Stimulated activated CD4-positive, alpha-beta T cell treated with anti-CD3 and anti-CD28 coated beads, Interleukin-1b, Interleukin-23, amount 100 ng/mL, for 24 hours (primary cell): Measurements from ENCODE around the gene CHRDL2.
"Not testable (repeated sequence)": the region's sequence is repeated elsewhere in the genome, so short reads cannot be mapped to it uniquely, and the experiment has no call there.

ENCODE experiments used
- DNase-seq, 4 experiments: peaks; one replicate each; pipeline ENCODE4 v3.0.0-alpha.2; 2020; ENCODE audit warnings: low read depth in 4 of 4, low spot score in 1 of 4

The CHRDL2 gene

DNA sequence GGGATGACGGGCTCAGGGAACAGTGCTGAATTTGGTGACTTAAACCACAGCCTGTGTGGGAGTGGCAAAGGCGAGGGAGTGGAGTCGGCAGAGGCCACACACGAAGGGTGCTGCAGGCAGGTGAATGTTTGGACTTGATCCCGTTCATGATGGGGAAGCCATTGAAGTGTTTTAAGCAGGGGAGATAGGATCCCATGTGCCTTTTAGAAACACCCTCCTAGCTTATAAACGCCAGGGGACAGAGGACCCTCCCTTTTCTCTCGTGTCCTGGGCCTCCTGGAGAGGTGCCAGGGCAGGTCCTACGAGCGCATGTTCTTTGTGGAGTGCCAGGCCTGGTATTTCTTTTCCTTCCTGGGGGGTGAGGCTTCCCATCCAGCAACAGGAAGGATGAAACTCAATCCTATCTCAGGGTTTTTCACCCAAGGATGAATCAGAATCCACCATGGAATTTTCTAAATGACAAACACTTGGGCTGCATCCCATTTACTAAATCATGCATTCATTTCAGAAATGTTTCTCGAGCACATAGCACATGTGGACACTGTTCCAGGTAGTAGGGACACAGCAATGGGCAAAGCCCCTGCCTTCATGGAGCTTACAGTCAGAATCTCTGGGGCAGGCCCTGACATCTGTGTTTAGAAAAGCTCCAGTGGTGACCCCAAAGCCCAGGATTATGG is 59.6 kb downstream of the CHRDL2 start:
- no peak for DNase-seq

DNA sequence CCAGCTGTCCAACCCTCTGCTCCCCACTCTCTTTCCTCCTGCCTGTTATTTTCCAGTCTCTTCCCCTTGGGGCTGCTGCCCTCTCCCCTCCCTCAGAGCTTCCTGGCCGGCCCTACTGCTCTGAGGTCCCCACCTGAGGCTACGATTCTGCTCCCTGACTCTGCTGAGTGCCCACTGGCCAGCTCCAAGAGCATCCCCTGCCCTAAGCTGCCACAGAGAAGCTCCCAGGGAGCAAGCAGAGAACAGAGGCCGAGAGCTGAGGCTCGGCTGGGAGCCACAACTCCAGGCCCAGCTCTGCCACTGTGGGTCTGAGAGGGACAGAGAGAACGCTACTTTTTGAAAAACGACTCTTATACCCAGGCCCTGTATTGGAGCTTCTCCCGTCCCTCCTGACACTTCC is 61.1 kb downstream of the CHRDL2 start:
- no peak for DNase-seq

DNA sequence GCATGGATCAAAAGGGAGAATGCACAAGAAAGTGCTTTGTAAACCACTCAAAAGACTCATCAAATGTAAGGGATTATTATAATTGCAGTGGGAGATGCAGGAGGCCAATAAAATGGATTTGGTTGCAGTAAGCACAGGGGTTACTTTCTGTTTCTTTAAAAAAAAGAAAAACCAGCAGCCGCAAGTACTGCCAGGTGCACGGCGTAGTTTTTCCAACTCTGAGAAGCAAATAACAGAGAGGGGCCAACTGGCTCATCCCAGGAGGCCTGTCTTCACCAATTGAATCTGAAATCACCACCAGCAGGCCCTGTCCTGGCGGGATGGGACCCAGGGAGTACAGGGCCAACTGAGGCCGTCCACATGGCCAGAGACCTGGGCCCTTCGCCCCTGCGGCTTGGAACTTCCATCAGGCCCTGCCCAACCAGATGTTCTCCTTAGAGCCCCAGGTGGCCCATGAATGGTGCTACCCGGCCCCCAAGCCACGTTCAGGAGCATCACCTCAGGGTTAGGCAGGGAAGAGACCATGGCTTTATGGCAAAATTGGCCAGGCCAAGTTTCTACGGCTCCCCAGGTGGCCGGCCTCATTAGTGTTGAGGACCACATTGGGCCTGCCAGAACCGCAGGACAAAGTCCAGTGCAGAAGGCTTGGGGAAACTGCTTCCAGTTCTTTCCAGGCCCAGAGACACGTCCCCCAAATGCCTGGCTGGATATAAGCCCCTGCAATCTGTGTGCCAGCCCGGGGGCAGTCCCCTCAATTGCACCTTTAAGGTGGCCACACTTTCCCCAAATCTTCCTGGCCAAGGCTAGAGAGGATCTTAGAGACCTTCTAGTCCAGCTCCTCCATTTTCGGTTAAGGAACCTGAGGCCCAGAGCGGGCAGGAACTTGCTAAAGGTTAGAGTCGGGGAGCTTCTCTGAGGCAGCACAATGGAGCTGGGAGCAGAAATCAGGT is 61.7 kb downstream of the CHRDL2 start:
- DNase-seq = no peak

DNA sequence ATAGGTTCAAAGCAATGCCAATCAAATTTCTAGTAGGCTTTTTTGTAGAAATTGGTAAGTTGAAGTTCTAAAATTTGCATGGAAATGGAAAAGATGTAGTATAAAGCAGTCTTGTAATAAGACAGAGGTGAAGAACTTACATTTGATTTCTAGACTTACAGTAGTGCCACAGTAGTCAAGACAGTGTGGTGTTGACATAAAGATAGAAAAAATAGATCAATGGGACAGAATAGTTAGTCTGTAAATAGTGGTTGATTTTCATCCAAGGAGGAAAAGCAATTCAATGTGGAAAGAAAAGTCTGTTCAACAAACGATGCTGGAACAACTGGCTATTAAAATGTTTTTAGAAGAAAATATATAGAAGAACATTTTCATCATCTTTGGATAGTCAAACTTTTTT is 67.9 kb downstream of the CHRDL2 start:
- DNase-seq = no peak

DNA sequence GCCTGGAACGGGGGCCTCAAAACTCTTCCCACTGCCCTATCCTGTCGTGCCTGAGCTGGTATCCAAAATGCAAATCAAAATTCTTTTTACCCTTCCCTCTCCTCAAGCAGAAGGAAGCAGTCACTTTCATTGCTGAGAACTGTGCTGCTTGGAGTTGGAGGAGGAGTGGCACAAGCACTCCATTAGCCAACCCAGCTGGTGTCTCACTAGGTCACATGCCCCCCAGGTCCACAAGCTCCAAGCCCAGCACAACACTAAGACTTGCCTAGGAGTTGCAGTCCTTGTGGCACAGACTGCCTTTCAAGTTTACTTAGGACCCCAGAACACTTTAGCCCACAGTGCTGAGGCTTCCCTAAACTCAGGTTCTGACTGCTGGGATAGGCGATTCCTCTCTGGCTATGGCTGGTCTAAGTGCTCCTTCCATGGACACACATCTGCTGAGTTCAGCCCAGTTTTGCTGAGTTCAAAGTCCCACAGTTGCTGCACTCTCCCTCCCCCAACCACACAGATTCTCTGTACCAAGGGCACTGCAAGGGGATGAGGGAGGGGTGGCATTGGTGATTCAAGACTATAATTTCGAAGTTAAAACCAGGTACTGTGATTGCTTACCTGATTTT is 68.6 kb downstream of the CHRDL2 start:
- DNase-seq = no peak

DNA sequence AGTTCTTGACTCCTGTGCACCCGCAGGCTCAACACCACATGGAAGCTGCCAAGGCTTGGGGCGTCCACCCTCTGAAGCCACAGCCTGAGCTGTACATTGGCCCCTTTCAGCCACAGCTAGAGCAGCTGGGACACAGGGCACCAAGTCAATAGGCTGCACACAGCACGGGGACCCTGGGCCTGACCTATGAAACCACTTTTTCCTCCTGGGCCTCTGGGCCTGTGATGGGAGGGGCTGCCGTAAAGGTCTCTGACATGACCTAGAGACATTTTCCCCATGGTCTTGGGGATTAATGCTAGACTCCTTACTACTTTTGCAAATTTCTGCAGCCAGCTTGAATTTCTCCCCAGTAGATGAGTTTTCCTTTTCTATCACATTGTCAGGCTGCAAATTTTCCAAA is 72.1 kb downstream of the CHRDL2 start:
- DNase-seq = not testable (repeated sequence)

DNA sequence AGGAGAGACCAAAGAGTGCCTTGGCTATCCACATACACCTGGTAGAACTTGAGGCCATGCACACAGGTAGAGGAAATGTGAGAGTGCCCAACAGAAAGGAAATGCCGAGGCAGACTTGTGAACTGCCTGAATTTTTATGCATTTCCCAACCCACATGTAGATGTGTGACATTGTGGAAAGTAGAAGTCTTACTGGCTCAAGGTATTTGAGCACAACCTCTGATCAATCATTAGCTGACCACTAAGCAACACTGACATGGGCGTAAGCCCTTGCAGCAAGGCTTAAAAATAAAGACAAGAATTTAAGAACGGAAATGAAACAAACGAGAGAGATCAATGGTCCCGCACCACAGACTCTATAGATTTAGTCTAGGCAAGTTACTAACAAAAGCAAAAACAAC is 76.2 kb downstream of the CHRDL2 start:
- no peak for DNase-seq

DNA sequence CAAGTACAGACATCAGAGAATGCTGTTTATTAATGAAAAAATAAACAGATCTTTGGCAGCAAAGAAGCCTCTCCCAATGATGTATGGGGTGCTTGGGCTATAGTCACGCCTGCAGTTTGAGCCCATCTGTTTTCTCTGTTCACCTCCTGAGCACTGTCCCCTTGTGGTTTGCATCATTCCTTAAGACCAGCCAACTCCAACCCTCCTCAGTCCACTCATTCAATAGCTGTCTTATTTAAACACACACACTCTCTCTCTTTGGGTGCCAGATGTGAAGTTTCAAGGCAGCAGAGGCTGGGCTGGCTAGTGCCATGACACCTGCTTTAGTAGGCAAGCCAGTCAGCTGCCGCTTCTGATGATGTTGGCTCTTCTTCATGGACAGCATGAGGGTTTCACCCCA is 80.7 kb downstream of the CHRDL2 start:
- DNase-seq = no peak

DNA sequence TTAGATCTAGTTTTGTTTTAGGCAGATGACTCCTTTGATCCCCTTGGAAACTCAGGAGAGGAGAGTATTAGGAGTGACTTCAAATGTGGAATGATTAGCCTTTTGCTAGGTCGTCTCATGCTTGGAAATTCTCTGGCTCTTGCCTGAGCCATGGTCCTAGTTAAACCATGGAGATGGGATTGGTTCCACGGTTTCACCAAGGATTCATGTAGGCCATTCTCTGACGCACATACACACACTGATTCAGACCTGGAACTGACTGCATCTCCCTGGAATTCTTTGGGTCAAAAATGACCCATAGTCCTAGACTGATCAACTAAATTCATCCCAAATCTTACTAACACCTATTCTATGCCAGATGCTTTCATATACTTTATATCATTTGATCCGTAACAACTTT is 82.3 kb downstream of the CHRDL2 start:
- DNase-seq = no peak

DNA sequence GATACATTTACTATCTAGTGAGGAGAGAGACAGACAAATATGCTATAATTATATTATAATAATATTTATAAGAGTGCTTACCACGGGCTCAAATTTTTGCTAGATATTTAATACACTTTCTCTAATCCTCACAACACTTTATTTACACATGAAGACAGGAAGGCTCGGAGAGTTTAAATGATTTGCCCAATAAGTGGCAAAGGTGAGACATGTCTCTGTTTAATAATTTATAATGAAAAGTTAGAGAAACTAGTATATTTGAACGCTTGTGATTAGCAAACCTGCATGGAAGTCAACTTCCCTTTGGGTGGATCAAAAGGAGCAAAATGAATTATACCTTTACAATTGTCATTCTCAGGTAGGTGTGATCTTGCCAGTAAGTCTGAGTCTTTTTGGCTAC is 83.4 kb downstream of the CHRDL2 start:
- DNase-seq = no peak

DNA sequence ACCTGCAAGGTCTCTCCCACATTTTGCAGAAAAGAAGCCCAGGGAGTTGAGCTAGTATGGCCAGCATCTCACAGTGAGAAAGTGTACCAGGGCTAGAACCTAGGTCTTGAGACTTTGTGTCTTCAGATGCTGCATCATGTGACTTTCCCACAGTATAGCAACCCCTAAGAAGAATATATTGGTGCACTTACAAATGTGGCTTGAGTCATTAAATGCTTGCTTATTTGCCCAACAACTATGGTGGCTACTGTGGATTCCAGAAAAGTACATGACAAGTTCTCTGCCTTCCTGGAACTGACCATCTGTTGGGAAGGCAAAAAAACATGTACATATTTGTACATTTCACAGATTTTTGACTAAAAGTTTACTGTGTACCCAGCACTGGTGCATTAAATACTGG is 83.8 kb downstream of the CHRDL2 start:
- no peak for DNase-seq

DNA sequence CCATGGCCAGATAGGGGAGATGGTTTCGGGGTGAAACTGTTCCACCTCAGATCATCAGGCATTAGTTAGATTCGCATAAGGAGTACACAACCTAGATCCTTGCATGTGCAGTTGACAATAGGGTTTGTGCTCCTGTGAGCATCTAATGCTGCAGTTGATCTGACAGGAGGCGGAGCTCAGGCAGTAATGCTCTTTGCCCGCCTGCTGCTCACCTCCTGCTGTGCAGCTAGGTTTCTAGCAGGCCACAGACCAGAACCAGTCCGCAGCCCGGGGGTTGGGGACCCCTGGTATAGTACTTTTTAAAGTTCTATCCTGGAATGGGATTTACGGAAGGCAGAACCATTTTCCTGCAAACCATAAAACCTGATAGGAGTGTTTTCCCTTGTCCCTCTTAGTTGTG is 84.3 kb downstream of the CHRDL2 start:
- DNase-seq = no peak
